ENCODE measurements around the gene TMEM37. TPM values are rescaled to one million over a fixed set of nuclear protein-coding genes. Genes with fewer than 3 reads are reported as not detected.

The TMEM37 gene
- total and polyA plus RNA-seq, 2 of the 13 experiments (the other 11 are each of a cell fraction or from before 2014, with no cell fraction given) = 37.7 to 115 TPM

DNA sequence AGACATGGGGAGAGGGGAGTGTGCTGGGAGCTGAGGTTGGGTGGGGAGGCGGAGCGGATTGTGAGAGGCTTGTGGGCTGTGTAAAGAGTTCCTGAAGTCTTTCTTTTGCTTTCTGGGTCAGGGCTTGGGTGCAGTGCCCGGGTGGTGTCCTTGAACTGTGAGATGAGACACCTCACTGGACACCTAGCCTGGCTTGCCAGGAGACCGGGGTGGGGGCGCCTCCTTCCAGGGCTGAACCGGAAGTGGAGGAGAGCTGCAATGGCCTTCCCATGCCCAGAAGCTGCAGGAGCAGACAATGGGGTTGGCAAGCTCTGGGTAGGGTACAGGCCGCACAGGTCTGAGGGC is 4.3 kb downstream of the TMEM37 start (continued):
- TF ChIP-seq MEF2D (CRISPR knock-in tag; IDR thresholded peaks at IDR 0.05) (0 out of 2 replicates have a peak, but pooled peaks have one; percentile 49), ZMYM3 (CRISPR knock-in tag; IDR thresholded peaks at IDR 0.05) (peak; percentile 10; the same call in 1 of the 2 replicates), ZNF430 (CRISPR knock-in tag; IDR thresholded peaks at IDR 0.05) (peak; percentile 65; the same call in 1 of the 2 replicates), NCOA2 (CRISPR knock-in tag; IDR thresholded peaks at IDR 0.05) (0 out of 2 replicates have a peak, but pooled peaks have one; percentile 20), ZNF431 (CRISPR knock-in tag; IDR thresholded peaks at IDR 0.05; ENCODE audit: borderline replicate concordance, low read depth) (no peak), ZNF713 (CRISPR knock-in tag; IDR thresholded peaks at IDR 0.05) (no peak), U2AF2 (IDR thresholded peaks at IDR 0.05; ENCODE audit: low read depth, low read length) (no peak), ZNF335 (CRISPR knock-in tag; IDR thresholded peaks at IDR 0.05) (no peak), ERF (CRISPR knock-in tag; IDR thresholded peaks at IDR 0.05) (0 out of 2 replicates have a peak, but pooled peaks have one; percentile 26), SOX6 (IDR thresholded peaks at IDR 0.05) (no peak), SOX6 (CRISPR knock-in tag; IDR thresholded peaks at IDR 0.05) (peak; percentile 37; the same call in 1 of the 2 replicates), NFYB (CRISPR knock-in tag; IDR thresholded peaks at IDR 0.05) (no peak), RXRB (CRISPR knock-in tag; IDR thresholded peaks at IDR 0.05; ENCODE audit: borderline replicate concordance) (peak; percentile 66), NR2C2 (CRISPR knock-in tag; IDR thresholded peaks at IDR 0.05; ENCODE audit: borderline replicate concordance) (peak; percentile 37; the same call in 1 of the 2 replicates), MAFG (CRISPR knock-in tag; IDR thresholded peaks at IDR 0.05) (no peak), ZBTB7B (CRISPR knock-in tag; IDR thresholded peaks at IDR 0.05) (peak; percentile 45; the same call in 1 of the 2 replicates), ZNF101 (CRISPR knock-in tag; IDR thresholded peaks at IDR 0.05; ENCODE audit: borderline replicate concordance, low read depth) (no peak), CCAR2 (optimal IDR thresholded peaks at IDR 0.05; ENCODE audit: low read depth, low read length) (no peak), ZNF33B (CRISPR knock-in tag; IDR thresholded peaks at IDR 0.05) (no peak), SOX13 (IDR thresholded peaks at IDR 0.05) (no peak), SOX13 (CRISPR knock-in tag; conservative IDR thresholded peaks at IDR 0.05 in 1 of 2, IDR thresholded peaks at IDR 0.05 in 1 of 2) (peak in 1 of 2 experiments; percentile 23; a peak in 1 of 4 replicates)
- TF ChIP-seq, protein P1, sequence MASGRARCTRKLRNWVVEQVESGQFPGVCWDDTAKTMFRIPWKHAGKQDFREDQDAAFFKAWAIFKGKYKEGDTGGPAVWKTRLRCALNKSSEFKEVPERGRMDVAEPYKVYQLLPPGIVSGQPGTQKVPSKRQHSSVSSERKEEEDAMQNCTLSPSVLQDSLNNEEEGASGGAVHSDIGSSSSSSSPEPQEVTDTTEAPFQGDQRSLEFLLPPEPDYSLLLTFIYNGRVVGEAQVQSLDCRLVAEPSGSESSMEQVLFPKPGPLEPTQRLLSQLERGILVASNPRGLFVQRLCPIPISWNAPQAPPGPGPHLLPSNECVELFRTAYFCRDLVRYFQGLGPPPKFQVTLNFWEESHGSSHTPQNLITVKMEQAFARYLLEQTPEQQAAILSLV (CRISPR knock-in tag; IDR thresholded peaks at IDR 0.05; ENCODE audit: borderline replicate concordance) = no peak
- TF ChIP-seq, protein P2, sequence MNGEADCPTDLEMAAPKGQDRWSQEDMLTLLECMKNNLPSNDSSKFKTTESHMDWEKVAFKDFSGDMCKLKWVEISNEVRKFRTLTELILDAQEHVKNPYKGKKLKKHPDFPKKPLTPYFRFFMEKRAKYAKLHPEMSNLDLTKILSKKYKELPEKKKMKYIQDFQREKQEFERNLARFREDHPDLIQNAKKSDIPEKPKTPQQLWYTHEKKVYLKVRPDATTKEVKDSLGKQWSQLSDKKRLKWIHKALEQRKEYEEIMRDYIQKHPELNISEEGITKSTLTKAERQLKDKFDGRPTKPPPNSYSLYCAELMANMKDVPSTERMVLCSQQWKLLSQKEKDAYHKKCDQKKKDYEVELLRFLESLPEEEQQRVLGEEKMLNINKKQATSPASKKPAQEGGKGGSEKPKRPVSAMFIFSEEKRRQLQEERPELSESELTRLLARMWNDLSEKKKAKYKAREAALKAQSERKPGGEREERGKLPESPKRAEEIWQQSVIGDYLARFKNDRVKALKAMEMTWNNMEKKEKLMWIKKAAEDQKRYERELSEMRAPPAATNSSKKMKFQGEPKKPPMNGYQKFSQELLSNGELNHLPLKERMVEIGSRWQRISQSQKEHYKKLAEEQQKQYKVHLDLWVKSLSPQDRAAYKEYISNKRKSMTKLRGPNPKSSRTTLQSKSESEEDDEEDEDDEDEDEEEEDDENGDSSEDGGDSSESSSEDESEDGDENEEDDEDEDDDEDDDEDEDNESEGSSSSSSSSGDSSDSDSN (CRISPR knock-in tag; IDR thresholded peaks at IDR 0.05) = no peak
- TF ChIP-seq, protein P3, sequence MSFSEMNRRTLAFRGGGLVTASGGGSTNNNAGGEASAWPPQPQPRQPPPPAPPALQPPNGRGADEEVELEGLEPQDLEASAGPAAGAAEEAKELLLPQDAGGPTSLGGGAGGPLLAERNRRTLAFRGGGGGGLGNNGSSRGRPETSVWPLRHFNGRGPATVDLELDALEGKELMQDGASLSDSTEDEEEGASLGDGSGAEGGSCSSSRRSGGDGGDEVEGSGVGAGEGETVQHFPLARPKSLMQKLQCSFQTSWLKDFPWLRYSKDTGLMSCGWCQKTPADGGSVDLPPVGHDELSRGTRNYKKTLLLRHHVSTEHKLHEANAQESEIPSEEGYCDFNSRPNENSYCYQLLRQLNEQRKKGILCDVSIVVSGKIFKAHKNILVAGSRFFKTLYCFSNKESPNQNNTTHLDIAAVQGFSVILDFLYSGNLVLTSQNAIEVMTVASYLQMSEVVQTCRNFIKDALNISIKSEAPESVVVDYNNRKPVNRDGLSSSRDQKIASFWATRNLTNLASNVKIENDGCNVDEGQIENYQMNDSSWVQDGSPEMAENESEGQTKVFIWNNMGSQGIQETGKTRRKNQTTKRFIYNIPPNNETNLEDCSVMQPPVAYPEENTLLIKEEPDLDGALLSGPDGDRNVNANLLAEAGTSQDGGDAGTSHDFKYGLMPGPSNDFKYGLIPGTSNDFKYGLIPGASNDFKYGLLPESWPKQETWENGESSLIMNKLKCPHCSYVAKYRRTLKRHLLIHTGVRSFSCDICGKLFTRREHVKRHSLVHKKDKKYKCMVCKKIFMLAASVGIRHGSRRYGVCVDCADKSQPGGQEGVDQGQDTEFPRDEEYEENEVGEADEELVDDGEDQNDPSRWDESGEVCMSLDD (CRISPR knock-in tag; IDR thresholded peaks at IDR 0.05; ENCODE audit: borderline replicate concordance) = no peak
- TF ChIP-seq, protein P4, sequence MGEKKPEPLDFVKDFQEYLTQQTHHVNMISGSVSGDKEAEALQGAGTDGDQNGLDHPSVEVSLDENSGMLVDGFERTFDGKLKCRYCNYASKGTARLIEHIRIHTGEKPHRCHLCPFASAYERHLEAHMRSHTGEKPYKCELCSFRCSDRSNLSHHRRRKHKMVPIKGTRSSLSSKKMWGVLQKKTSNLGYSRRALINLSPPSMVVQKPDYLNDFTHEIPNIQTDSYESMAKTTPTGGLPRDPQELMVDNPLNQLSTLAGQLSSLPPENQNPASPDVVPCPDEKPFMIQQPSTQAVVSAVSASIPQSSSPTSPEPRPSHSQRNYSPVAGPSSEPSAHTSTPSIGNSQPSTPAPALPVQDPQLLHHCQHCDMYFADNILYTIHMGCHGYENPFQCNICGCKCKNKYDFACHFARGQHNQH (CRISPR knock-in tag; IDR thresholded peaks at IDR 0.05) = no peak

All from HepG2 (cell line).